HG03066 (cell line): Measurements from ENCODE around the gene SLC12A6.
A peak's percentile ranks its signal among the peaks of the same experiment; 100 is the strongest.
"Not testable (repeated sequence)": the region's sequence is repeated elsewhere in the genome, so short reads cannot be mapped to it uniquely, and the experiment has no call there.

ENCODE experiments used
- ATAC-seq: cut with Tn5 transposase; IDR thresholded peaks from one replicate; pipeline ENCODE4 v1.9.1; 2021; ENCODE audit warnings: low read depth; ENCODE audit not compliant: unreplicated experiment

The SLC12A6 gene

DNA sequence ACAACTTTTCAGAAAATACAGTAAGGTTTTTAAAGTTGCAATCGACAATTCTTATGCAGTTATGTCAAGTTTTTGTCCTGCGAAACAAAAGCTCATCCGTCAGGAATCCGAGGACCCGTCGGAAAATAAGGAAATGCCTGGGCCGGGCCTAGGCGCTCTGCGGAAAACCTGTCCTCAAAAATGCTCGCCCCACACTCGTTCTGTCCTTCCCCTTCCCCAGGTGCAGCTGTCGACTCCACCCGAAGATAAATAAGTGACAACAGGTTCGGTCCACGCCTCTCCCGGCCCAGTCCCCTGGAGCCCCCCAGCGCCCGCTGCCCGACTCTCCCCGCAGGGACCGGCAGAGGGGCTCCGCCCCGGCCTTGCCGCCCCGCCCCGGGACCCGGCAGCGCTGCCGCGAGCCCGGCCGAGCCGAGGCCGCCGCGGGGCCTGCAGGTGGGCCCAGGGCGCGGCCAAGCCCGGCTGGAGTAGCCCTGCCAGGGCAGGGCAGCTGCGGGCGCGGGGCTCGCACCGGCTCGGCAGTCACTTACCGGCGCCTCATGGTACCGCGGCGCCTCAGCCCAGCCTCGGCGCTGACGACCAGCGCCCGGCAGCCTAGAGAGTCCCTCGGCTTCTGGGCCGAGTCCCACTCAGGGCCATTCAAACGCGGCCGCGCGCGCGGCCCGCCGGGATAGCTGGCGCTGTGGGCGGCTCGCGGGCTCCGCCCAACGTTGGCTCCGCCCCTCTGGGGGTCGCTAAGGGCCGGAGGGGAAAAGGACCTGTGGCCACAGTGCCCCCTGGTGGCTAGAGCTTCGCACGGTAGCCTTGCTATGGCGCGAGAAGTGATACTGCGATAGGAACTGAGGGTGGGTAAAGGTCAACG, 127.9 kb downstream of the SLC12A6 start, which contains the start of gene KATNBL1:
Gene KATNBL1, minus strand, starts transcription at position 676 of the 862 bp plus-strand sequence. CDS start 46,420 bp downstream, outside the sequence.
- peak; percentile 97 for ATAC-seq

DNA sequence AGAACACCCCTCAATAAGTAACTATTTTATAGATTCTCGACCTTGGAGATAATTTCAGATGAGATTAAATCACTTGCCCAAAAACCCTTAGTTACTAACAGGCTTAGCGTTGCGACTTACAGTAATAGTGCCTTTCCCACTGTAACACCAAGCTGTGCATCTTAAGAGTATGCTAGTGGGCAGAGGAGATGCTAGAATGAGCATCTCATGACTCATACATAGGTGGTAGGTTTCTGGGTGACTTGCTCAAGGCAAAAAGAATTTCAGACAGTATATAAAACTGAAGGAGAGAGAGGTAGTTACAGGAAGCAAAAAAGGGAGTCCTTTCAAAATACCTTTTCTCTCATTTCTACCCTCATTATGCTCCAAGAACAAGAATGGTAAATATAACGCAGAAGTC, 131.6 kb downstream of the SLC12A6 start:
- no peak for ATAC-seq

DNA sequence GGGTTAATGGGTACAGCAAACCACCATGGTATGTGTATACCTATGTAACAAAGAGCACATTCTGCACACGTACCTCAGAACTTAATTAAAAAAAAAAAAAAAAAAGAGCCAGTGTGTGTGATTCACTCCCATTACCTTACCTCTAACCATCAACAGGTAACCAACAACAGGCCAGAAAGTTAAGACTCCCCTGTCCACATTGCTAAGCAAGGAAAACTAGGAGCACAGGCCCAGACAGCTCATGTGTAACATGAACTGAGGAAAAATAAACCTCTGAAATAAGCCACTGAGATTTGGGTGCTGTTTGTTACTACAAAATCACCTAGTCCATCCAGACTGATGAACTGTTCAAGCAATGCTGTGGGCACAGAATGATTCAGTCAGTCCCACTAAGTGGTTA, 133.6 kb downstream of the SLC12A6 start:
- ATAC-seq, result no peak

DNA sequence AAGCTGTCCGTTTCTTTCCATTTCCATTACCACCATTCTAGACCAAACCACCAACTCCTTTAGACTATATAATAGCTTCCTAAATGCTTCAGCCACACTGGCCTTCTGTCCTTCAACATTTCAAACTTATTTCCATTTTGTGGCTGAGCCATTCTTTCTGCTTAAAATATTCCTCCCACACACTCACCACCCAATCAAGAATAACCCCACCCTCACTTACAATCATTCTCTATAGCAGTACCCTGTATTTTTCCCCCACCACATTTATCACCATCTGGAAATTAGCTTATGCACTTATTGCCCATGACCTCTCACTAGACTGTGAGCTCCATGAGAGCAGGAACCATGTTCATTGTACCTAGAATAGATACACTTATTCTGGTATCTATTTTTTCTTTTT, 134.3 kb downstream of the SLC12A6 start:
- no peak for ATAC-seq

DNA sequence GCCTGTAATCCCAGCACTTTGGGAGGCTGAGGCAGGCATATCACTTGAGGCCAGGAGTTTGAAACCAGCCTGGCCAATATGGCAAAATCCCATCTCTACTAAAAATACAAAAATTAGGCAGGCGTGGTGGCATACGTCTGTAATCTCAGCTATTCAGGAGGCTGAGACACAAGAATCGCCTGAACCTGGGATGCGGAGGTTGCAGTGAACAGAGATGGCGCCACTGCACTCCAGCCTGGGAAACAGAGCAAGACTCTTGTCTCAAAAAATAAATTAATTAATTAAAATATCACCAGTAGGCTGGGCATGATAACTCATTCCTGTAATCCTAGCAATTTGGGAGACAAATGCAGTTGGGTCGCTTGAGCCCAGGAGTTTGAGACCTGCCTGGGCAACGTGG, 144.3 kb downstream of the SLC12A6 start:
- not testable (repeated sequence) for ATAC-seq

DNA sequence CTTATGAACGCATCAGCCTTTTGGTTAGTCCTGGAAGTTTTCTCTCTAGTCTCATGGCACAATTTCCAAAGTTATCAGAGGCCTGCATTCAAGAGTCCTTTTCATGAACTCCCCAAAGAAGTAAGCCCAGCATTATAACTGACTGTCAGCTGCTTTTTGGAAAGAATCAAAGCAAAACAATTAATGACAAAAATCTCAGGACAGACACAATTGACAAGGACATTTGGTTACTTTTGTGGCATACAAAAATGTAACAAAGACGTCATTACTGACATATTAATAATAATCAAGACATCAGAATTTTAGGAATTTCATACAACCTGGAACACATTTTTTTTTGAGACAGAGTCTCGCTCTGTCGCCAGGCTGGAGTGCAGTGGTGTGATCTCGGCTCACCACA, 148.9 kb downstream of the SLC12A6 start:
- ATAC-seq, result no peak

DNA sequence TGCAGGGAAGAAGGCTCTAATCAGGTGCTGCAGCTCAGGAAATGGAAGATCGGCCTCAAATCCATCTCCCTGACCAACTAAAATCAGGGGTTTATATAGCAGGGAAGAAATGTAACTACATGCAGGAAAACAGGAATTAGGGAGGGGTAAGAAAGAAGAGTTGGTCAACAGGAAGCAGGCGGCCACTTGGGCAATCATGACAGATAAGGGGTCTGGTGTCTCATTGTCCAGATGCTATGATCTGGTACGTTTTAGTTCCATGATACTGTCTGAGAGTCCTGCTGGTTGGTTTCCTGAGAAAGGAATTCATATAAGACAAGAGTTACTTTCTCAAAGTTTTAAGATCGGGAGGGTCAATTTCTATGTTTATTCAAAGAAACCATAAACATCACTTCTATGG, 151.9 kb downstream of the SLC12A6 start:
- ATAC-seq, result no peak

DNA sequence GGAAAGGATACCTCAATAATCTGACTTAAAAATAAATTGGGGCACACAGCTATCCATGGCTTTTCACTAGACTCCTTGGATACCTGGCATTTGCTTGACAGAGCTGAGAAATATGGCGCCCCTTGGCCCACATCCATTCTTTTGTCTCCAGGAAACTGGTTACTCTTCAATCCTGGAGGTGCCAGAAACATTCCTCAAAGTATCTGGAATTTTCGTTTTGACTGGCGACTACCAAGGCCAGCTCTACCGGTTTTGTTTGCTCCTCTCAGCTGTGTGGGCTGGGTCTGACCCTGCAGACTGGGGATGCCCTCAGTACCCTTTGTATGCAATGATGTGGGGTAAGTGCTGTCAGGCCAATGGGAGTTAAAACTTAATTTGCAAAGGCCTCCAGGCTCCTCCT, 154.6 kb downstream of the SLC12A6 start:
- ATAC-seq, result no peak
